DND-41 (cell line): ENCODE measurements around the gene RC3H1.

Experiments used
- EZH2 ChIP-seq: IDR thresholded peaks from 3 replicates; pipeline ENCODE4 v1.6.1; 2012; ENCODE audit warnings: borderline replicate concordance, low read depth, mild to moderate bottlenecking, moderate library complexity, low read length, inconsistent platforms; ENCODE audit not compliant: severe bottlenecking
- TF ChIP-seq, protein P1 (sequence below): IDR thresholded peaks from 2 replicates; pipeline ENCODE4 v1.5.1; 2012; ENCODE audit warnings: borderline replicate concordance, low read length, moderate library complexity, mild to moderate bottlenecking; ENCODE audit not compliant: poor library complexity, severe bottlenecking; ENCODE audit errors: extremely low read depth

DNA sequence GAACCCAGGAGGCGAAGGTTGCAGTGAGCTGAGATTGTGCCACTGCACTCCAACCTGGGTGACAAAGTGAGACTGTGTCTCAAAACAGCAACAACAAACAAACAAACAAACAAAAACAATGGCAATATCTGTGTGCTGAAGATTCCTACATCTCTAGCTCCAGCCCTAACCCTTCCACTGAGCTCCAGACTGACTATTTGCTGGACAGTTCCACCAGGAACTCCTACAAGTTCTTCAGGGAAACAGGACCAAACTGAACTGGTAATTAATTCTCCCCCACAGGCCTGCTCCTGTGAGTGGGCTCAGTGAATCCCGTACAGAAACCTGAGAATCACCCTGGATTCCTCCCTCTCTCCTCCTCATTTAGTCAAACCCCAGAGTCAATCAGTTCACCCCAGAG is 106.6 kb downstream of the RC3H1 start:
- no peak for TF ChIP-seq EZH2
- TF ChIP-seq, protein P1, sequence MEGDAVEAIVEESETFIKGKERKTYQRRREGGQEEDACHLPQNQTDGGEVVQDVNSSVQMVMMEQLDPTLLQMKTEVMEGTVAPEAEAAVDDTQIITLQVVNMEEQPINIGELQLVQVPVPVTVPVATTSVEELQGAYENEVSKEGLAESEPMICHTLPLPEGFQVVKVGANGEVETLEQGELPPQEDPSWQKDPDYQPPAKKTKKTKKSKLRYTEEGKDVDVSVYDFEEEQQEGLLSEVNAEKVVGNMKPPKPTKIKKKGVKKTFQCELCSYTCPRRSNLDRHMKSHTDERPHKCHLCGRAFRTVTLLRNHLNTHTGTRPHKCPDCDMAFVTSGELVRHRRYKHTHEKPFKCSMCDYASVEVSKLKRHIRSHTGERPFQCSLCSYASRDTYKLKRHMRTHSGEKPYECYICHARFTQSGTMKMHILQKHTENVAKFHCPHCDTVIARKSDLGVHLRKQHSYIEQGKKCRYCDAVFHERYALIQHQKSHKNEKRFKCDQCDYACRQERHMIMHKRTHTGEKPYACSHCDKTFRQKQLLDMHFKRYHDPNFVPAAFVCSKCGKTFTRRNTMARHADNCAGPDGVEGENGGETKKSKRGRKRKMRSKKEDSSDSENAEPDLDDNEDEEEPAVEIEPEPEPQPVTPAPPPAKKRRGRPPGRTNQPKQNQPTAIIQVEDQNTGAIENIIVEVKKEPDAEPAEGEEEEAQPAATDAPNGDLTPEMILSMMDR = no peak
